Skin epidermis (tissue), 12 donors: Measurements from ENCODE around the gene SKIC2.
"Not testable (repeated sequence)": the region's sequence is repeated elsewhere in the genome, so short reads cannot be mapped to it uniquely, and the experiment has no call there.

Experiments used
- H3K27ac ChIP-seq, 21 experiments: fragments of 200-600 bp; sonication (generic) in 11 of 21; one replicate each; pipeline ENCODE4 v1.5.0; 2020; ENCODE audit warnings: mild to moderate bottlenecking in 3 of 21, inconsistent platforms in 2 of 21, moderate library complexity in 2 of 21
- H3K4me3 ChIP-seq, 7 experiments: fragments of 200-600 bp; sonication (generic) in 2 of 7; one replicate each; pipeline ENCODE4 v1.5.0; 2020; ENCODE audit warnings: inconsistent platforms in 2 of 7, mild to moderate bottlenecking in 2 of 7, moderate library complexity in 1 of 7

SKIC2 gene

GRCh38 chr6:31966997-31967925, 8.3 kb downstream of the SKIC2 start:
- Histone ChIP-seq H3K27ac (no peak overlapping the region), H3K4me3 (no peak overlapping the region)

- no peak overlapping the region for H3K4me3 ChIP-seq
- no peak overlapping the region for H3K27ac ChIP-seq
Measured at GRCh38 chr6:31967926-31968320, 8.9 kb downstream of the SKIC2 start.

- no peak overlapping the region for H3K27ac ChIP-seq
- no peak overlapping the region for H3K4me3 ChIP-seq
Measured at GRCh38 chr6:31968326-31968725, 9.4 kb downstream of the SKIC2 start.

- no peak overlapping the region for H3K27ac ChIP-seq
Measured at GRCh38 chr6:31968791-31969711, 10.1 kb downstream of the SKIC2 start.

GRCh38 chr6:31969712-31970603, 11.0 kb downstream of the SKIC2 start:
- Histone ChIP-seq H3K4me3 (no peak overlapping the region), H3K27ac (peak overlapping the region in 6 of 21 experiments; percentile 22 to 97 (median 94))

More at GRCh38 chr6:31968791-31969711, 10.1 kb downstream of the SKIC2 start:
- H3K4me3 ChIP-seq = no peak overlapping the region

- H3K4me3 ChIP-seq = peak overlapping the region in 6 of 7 experiments; percentile 60 to 82 (median 76)
- H3K27ac ChIP-seq = peak overlapping the region in 18 of 21 experiments; percentile 89 to 98 (median 94)
Measured at GRCh38 chr6:31970604-31971271, 11.8 kb downstream of the SKIC2 start.

- Histone ChIP-seq H3K27ac (peak overlapping the region in 20 of 21 experiments; percentile 83 to 98 (median 94)), H3K4me3 (peak overlapping the region; percentile 43 to 82 (median 75))
Measured at GRCh38 chr6:31971279-31971992, 12.5 kb downstream of the SKIC2 start.

GRCh38 chr6:31971993-31972708, 13.2 kb downstream of the SKIC2 start, which contains the start of gene DXO:
Gene DXO (minus strand): TSS chr6:31972138. CDS start chr6:31971675, 463 bp downstream.
- peak within 1 kb of the TSS; percentile 43 to 82 (median 75) for H3K4me3 ChIP-seq
- peak within 1 kb of the TSS; percentile 51 to 98 (median 93) for H3K27ac ChIP-seq

- Histone ChIP-seq H3K4me3 (peak overlapping the region; percentile 43 to 82 (median 75)), H3K27ac (peak overlapping the region; percentile 51 to 98 (median 93))
Measured at GRCh38 chr6:31972709-31973350, 13.9 kb downstream of the SKIC2 start.

GRCh38 chr6:31976065-31976464, 17.1 kb downstream of the SKIC2 start:
- H3K27ac ChIP-seq, H3K4me3 ChIP-seq: not testable (repeated sequence)

- Histone ChIP-seq H3K27ac (peak overlapping the region in 1 of 21 experiments; percentile 13), H3K4me3 (no peak overlapping the region)
Measured at GRCh38 chr6:31977816-31978431, 18.9 kb downstream of the SKIC2 start.

- H3K27ac ChIP-seq = peak overlapping the region in 1 of 21 experiments; percentile 13
- H3K4me3 ChIP-seq = no peak overlapping the region
Measured at GRCh38 chr6:31978831-31979230, 19.9 kb downstream of the SKIC2 start.

- Histone ChIP-seq H3K4me3 (no peak overlapping the region), H3K27ac (no peak overlapping the region)
Measured at GRCh38 chr6:31979238-31979898, 20.4 kb downstream of the SKIC2 start.

GRCh38 chr6:31980195-31980876, 21.4 kb downstream of the SKIC2 start:
- H3K4me3 ChIP-seq, H3K27ac ChIP-seq: not testable (repeated sequence)

GRCh38 chr6:31980998-31981397, 22.0 kb downstream of the SKIC2 start:
- not testable (repeated sequence) for H3K4me3 ChIP-seq, H3K27ac ChIP-seq
